Hepatocyte (in vitro differentiated cells): ENCODE results near the gene ZFAND4. TPM values are rescaled to one million over a fixed set of nuclear protein-coding genes. Genes with fewer than 3 reads are reported as not detected.

Experiments
- DNase-seq: peaks from one replicate; pipeline ENCODE4 v3.0.0-alpha.2; 2016; ENCODE audit warnings: low spot score
- H2AFZ ChIP-seq: fragments of 200-600 bp; sonication (generic); 2 replicates; pipeline ENCODE4 v1.6.0; 2016; ENCODE audit warnings: antibody characterized with exemption, mild to moderate bottlenecking
- H3K27ac ChIP-seq: fragments of 200-600 bp; sonication (generic); 2 replicates; pipeline ENCODE4 v1.5.1; 2016; ENCODE audit warnings: mild to moderate bottlenecking
- H3K27me3 ChIP-seq: fragments of 200-600 bp; sonication (generic); 2 replicates; pipeline ENCODE4 v1.6.1; 2016
- H3K36me3 ChIP-seq: fragments of 200-600 bp; sonication (generic); replicated peaks from 2 replicates; pipeline ENCODE4 v1.5.1; 2016; ENCODE audit warnings: low read depth; ENCODE audit not compliant: insufficient read depth
- H3K4me1 ChIP-seq: fragments of 200-600 bp; sonication (generic); 2 replicates; pipeline ENCODE4 v1.5.1; 2016; ENCODE audit warnings: mild to moderate bottlenecking, moderate library complexity; ENCODE audit not compliant: insufficient read depth
- H3K4me2 ChIP-seq: fragments of 200-600 bp; sonication (generic); 2 replicates; pipeline ENCODE4 v1.6.0; 2016
- H3K4me3 ChIP-seq: fragments of 200-600 bp; sonication (generic); 2 replicates; pipeline ENCODE4 v1.5.1; 2016; ENCODE audit warnings: mild to moderate bottlenecking
- H3K79me2 ChIP-seq: fragments of 200-600 bp; sonication (generic); 2 replicates; pipeline ENCODE4 v1.6.0; 2017; ENCODE audit warnings: mild to moderate bottlenecking
- H3K9me2 ChIP-seq: fragments of 200-600 bp; sonication (generic); replicated peaks from 2 replicates; pipeline ENCODE4 v1.6.0; 2017; ENCODE audit warnings: mild to moderate bottlenecking; ENCODE audit not compliant: insufficient read depth
- H3K9me3 ChIP-seq: fragments of 200-600 bp; sonication (generic); 2 replicates; pipeline ENCODE4 v1.5.1; 2016; ENCODE audit warnings: low read depth, mild to moderate bottlenecking
- H4K20me1 ChIP-seq: fragments of 200-600 bp; sonication (generic); 2 replicates; pipeline ENCODE4 v1.6.0; 2016; ENCODE audit warnings: mild to moderate bottlenecking; ENCODE audit not compliant: insufficient read depth, poor library complexity, severe bottlenecking
- CTCF ChIP-seq: fragments of 200-600 bp; sonication (generic); IDR thresholded peaks from 2 replicates; pipeline ENCODE4 v1.5.1; 2016; ENCODE audit warnings: antibody characterized with exemption, mild to moderate bottlenecking; ENCODE audit not compliant: poor library complexity
- EZH2 ChIP-seq: fragments of 200-600 bp; sonication (generic); IDR thresholded peaks from 2 replicates; pipeline ENCODE4 v1.6.1; 2016; ENCODE audit warnings: antibody characterized with exemption, mild to moderate bottlenecking, borderline replicate concordance
- EZH2phosphoT487 ChIP-seq: fragments of 200-600 bp; sonication (generic); IDR thresholded peaks from one replicate; pipeline ENCODE4 v1.6.1; 2018; ENCODE audit warnings: antibody characterized with exemption, mild to moderate bottlenecking, low read depth, moderate library complexity; ENCODE audit not compliant: unreplicated experiment, severe bottlenecking
- WGBS: methylation state at CpG from one replicate; pipeline ENCODE4 v1.1.6; 2016; ENCODE audit warnings: low lambda C conversion rate; ENCODE audit errors: missing lambda C conversion rate; 5-methylcytosine and 5-hydroxymethylcytosine counted together
- polyA plus RNA-seq: library from polyadenylated mRNA; unstranded; fragments of >200 nt; fragmentation: Nextera tagmentation; extraction: Ambion mirVana; gene quantifications from 2 replicates; pipeline ENCODE4 v1.2.1, GENCODE V29; 2016
- total RNA-seq: library from RNA; depleted of rRNA; stranded (reverse); fragments of >200 nt; gene quantifications from 2 replicates; pipeline ENCODE4 v1.2.3, GENCODE V29; 2014

The ZFAND4 gene
- total and polyA plus RNA-seq, 2 experiments from 2014 or later = 8.6 to 12.7 TPM

- Histone ChIP-seq H3K27me3 (no peaks in the 10 kb centered on the region), H3K36me3 (no peaks in the 10 kb centered on the region), H3K4me2 (no peak overlapping the region), H2AFZ (no peak overlapping the region), H3K79me2 (no peaks in the 10 kb centered on the region), H3K4me3 (no peak overlapping the region), H3K9me2 (no peaks in the 10 kb centered on the region), H3K27ac (no peak overlapping the region), H3K9me3 (no peaks in the 10 kb centered on the region), H4K20me1 (no peaks in the 10 kb centered on the region), H3K4me1 (no peaks in the 10 kb centered on the region)
- no peak for DNase-seq
- WGBS = 90% methylated on average over 1 of the region's 1 CpG
- TF ChIP-seq EZH2 (no peak), CTCF (no peak), EZH2phosphoT487 (no peak)
These were observed 57.7 kb downstream of the ZFAND4 start for GRCh38 chr10:45614869-45615268.

- Histone ChIP-seq H3K27ac (no peak overlapping the region), H3K27me3 (no peaks in the 10 kb centered on the region), H3K9me3 (no peaks in the 10 kb centered on the region), H3K79me2 (no peaks in the 10 kb centered on the region), H3K36me3 (no peaks in the 10 kb centered on the region), H2AFZ (no peak overlapping the region), H3K4me2 (no peak overlapping the region), H3K9me2 (no peaks in the 10 kb centered on the region), H3K4me3 (no peak overlapping the region), H4K20me1 (no peaks in the 10 kb centered on the region), H3K4me1 (no peaks in the 10 kb centered on the region)
- TF ChIP-seq CTCF (no peak), EZH2 (no peak), EZH2phosphoT487 (no peak)
- no peak for DNase-seq
These were observed 59.8 kb downstream of the ZFAND4 start for GRCh38 chr10:45612741-45613140.

- 88% methylated on average over 1 of the region's 1 CpG for WGBS
These were observed 64.5 kb downstream of the ZFAND4 start for GRCh38 chr10:45608052-45608451.

More at GRCh38 chr10:45608052-45608451, 64.5 kb downstream of the ZFAND4 start:
- H3K4me2 ChIP-seq = no peak overlapping the region
- TF ChIP-seq EZH2 (no peak), EZH2phosphoT487 (no peak), CTCF (no peak)
- no peaks in the 10 kb centered on the region for H3K4me1 ChIP-seq
- H2AFZ ChIP-seq = no peak overlapping the region
- no peak for DNase-seq
- H3K27ac ChIP-seq = no peak overlapping the region
- no peaks in the 10 kb centered on the region for H3K36me3 ChIP-seq
- no peaks in the 10 kb centered on the region for H4K20me1 ChIP-seq
- no peaks in the 10 kb centered on the region for H3K27me3 ChIP-seq
- no peak overlapping the region for H3K4me3 ChIP-seq
- no peaks in the 10 kb centered on the region for H3K79me2 ChIP-seq
- H3K9me2 ChIP-seq = no peaks in the 10 kb centered on the region
- no peaks in the 10 kb centered on the region for H3K9me3 ChIP-seq
